A549 (cell line): Measurements from ENCODE around the gene DHX34.

Source experiments
- CEBPB ChIP-seq, 2 experiments: fragments of >200 bp in 1 of 2; sonication (Bioruptor Twin) in 1 of 2; formaldehyde crosslinking in 1 of 2; IDR thresholded peaks; 2 replicates each; pipeline ENCODE4 v1.6.1; 2012 to 2016
- JUN ChIP-seq, 2 experiments: fragments of >200 bp; sonication (Bioruptor Twin); formaldehyde crosslinking; IDR thresholded peaks; 2 replicates in 1 of 2; 3 replicates in 1 of 2; pipeline ENCODE4 v1.6.1; 2016 to 2017
- POLR2AphosphoS2 ChIP-seq: conservative IDR thresholded peaks from 2 replicates; pipeline ENCODE4 v1.6.1; 2012; ENCODE audit warnings: low read length, improper control_type of control experiment, inconsistent platforms
- TF ChIP-seq, protein P1 (sequence below): IDR thresholded peaks from 2 replicates; pipeline ENCODE4 v1.6.1; 2012
- TF ChIP-seq, protein P2 (sequence below): fragments of >200 bp; sonication (Bioruptor Twin); formaldehyde crosslinking; IDR thresholded peaks from 3 replicates; pipeline ENCODE4 v1.5.1; 2016
- TF ChIP-seq, protein P3 (sequence below): fragments of 200-600 bp; sonication (generic); IDR thresholded peaks from 2 replicates; pipeline ENCODE4 v1.6.1; 2016; ENCODE audit warnings: antibody characterized with exemption, mild to moderate bottlenecking, moderate library complexity

DNA sequence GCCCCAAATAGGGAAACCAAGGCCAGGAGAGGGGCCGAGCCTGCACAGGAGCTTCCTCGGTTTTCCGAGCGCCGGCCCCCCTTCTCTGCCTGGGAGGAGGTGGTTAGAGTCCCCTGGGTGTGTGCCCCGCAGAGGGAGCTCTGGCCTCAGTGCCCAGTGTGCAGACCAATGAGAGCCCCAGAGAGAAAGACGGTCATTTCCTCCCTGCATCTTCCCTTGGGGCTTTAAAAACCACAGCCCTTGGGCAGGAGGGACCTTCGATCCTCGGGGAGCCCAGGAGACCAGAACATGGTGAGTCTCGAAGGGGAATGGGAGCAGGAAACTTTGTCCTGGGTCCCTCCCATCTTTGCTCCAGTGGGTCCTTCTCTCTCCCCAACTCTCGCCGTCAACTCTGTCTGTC is 39.5 kb upstream of the DHX34 start, which contains the start of gene C5AR1:
- TF ChIP-seq, protein P1, sequence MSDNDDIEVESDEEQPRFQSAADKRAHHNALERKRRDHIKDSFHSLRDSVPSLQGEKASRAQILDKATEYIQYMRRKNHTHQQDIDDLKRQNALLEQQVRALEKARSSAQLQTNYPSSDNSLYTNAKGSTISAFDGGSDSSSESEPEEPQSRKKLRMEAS: no peak
- TF ChIP-seq, protein P2, sequence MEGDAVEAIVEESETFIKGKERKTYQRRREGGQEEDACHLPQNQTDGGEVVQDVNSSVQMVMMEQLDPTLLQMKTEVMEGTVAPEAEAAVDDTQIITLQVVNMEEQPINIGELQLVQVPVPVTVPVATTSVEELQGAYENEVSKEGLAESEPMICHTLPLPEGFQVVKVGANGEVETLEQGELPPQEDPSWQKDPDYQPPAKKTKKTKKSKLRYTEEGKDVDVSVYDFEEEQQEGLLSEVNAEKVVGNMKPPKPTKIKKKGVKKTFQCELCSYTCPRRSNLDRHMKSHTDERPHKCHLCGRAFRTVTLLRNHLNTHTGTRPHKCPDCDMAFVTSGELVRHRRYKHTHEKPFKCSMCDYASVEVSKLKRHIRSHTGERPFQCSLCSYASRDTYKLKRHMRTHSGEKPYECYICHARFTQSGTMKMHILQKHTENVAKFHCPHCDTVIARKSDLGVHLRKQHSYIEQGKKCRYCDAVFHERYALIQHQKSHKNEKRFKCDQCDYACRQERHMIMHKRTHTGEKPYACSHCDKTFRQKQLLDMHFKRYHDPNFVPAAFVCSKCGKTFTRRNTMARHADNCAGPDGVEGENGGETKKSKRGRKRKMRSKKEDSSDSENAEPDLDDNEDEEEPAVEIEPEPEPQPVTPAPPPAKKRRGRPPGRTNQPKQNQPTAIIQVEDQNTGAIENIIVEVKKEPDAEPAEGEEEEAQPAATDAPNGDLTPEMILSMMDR: no peak
- no peak for TF ChIP-seq POLR2AphosphoS2
- TF ChIP-seq, protein P3, sequence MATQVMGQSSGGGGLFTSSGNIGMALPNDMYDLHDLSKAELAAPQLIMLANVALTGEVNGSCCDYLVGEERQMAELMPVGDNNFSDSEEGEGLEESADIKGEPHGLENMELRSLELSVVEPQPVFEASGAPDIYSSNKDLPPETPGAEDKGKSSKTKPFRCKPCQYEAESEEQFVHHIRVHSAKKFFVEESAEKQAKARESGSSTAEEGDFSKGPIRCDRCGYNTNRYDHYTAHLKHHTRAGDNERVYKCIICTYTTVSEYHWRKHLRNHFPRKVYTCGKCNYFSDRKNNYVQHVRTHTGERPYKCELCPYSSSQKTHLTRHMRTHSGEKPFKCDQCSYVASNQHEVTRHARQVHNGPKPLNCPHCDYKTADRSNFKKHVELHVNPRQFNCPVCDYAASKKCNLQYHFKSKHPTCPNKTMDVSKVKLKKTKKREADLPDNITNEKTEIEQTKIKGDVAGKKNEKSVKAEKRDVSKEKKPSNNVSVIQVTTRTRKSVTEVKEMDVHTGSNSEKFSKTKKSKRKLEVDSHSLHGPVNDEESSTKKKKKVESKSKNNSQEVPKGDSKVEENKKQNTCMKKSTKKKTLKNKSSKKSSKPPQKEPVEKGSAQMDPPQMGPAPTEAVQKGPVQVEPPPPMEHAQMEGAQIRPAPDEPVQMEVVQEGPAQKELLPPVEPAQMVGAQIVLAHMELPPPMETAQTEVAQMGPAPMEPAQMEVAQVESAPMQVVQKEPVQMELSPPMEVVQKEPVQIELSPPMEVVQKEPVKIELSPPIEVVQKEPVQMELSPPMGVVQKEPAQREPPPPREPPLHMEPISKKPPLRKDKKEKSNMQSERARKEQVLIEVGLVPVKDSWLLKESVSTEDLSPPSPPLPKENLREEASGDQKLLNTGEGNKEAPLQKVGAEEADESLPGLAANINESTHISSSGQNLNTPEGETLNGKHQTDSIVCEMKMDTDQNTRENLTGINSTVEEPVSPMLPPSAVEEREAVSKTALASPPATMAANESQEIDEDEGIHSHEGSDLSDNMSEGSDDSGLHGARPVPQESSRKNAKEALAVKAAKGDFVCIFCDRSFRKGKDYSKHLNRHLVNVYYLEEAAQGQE: no peak
- TF ChIP-seq CEBPB (IDR thresholded peaks at IDR 0.05): no peak
- TF ChIP-seq JUN (IDR thresholded peaks at IDR 0.05): no peak
